NCI-H1436 (cell line): ENCODE data around the gene CYFIP1.

Experiments
- DNase-seq: peaks from one replicate; lab custom pipeline; 2025; lab: John Stamatoyannopoulos, UW

The CYFIP1 gene

GRCh38 chr15:22950256-22950990, 29.7 kb downstream of the CYFIP1 start:
- no peak for DNase-seq

GRCh38 chr15:22949074-22949547, 31.1 kb downstream of the CYFIP1 start:
- DNase-seq, result peak; percentile 19

GRCh38 chr15:22948056-22948455, 32.1 kb downstream of the CYFIP1 start:
- no peak for DNase-seq

GRCh38 chr15:22947101-22948000, 32.8 kb downstream of the CYFIP1 start:
- no peak for DNase-seq

GRCh38 chr15:22945071-22945470, 35.1 kb downstream of the CYFIP1 start:
- no peak for DNase-seq

GRCh38 chr15:22944651-22945050, 35.5 kb downstream of the CYFIP1 start:
- no peak for DNase-seq

GRCh38 chr15:22942877-22943276, 37.3 kb downstream of the CYFIP1 start:
- DNase-seq, result no peak

GRCh38 chr15:22942306-22942855, 37.8 kb downstream of the CYFIP1 start:
- no peak for DNase-seq

- no peak for DNase-seq
These were observed 39.0 kb downstream of the CYFIP1 start for GRCh38 chr15:22941179-22941578.

GRCh38 chr15:22939652-22940061, 40.5 kb downstream of the CYFIP1 start:
- no peak for DNase-seq

- no peak for DNase-seq
These were observed 41.1 kb downstream of the CYFIP1 start for GRCh38 chr15:22939051-22939450.

GRCh38 chr15:22936577-22937472, 43.3 kb downstream of the CYFIP1 start:
- DNase-seq, result no peak

- DNase-seq, result no peak
These were observed 46.5 kb downstream of the CYFIP1 start for GRCh38 chr15:22933641-22934061.

- DNase-seq, result no peak
These were observed 48.2 kb downstream of the CYFIP1 start for GRCh38 chr15:22931784-22932536.

- DNase-seq, result no peak
These were observed 49.2 kb downstream of the CYFIP1 start for GRCh38 chr15:22930782-22931484.

GRCh38 chr15:22927761-22928160, 52.4 kb downstream of the CYFIP1 start:
- DNase-seq, result no peak

- DNase-seq, result no peak
These were observed 54.3 kb downstream of the CYFIP1 start for GRCh38 chr15:22925875-22926274.

GRCh38 chr15:22922003-22922402, 58.2 kb downstream of the CYFIP1 start:
- no peak for DNase-seq

- DNase-seq, result no peak
These were observed 61.0 kb downstream of the CYFIP1 start for GRCh38 chr15:22919171-22919570.

- no peak for DNase-seq
These were observed 61.5 kb downstream of the CYFIP1 start for GRCh38 chr15:22918596-22919140.
